ENCODE measurements around the gene PPM1H.

DNA sequence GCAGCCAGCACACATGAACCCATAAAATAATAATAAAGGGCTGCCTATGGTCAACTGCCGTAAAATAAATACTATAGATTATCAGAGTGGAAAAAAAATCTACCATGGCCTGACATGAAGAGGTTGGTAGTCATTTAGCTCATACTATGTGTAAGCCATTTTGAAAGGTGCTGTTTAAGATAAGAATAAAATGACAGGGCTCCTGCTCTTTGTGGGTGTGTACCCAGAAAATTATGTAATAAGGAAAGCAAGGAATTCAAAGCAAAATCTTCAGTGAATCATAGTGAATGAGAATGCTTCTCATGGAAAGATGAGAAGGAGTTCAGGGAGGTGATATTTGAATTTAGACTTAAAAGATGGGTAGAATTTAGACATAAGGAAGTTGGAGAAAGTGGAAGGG is 42.9 kb upstream of the PPM1H start:
- no peak for TF ChIP-seq CTCF (conservative IDR thresholded peaks at IDR 0.05)
- no peak for TF ChIP-seq ZFX (IDR thresholded peaks at IDR 0.05)

Data from C4-2B (cell line).